Activated naive CD4-positive, alpha-beta T cell (primary cell): ENCODE measurements around the gene ZMYM2.

Source experiments
- DNase-seq, 4 experiments: peaks; one replicate each; lab custom pipeline; 2025; lab: John Stamatoyannopoulos, UW

Gene ZMYM2

DNA sequence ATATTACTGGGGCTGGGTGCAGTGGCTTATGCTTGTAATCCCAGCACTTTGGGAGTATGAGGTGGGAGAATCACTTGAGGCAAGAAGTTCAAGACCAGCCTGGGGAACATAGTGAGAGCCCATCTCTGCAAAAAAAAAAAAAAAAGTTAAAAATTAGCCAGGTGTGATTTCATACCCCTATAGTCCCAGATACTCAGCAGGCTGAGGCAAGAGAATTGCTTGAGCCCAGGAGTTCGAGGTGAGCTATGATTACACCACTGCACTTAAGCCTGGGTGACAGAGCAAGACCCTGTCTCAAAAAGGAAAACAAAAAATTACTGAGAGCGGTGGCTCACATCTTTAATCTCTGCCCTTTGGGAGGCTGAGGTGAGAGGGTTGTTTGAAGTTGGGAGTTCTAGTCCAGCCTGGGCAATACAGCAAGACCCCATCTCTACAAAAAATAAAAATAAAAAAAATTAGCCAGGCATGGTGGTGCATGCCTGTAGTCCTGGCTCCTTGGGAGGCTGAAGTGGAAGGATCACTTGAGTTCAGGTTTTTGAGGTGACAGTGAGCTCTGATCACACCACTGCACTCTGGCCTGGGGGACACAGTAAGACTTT is 87.5 kb downstream of the ZMYM2 start:
- no peak for DNase-seq

- DNase-seq, result no peak
These were observed 91.3 kb downstream of the ZMYM2 start for GRCh38 chr13:20049558-20050473.

DNA sequence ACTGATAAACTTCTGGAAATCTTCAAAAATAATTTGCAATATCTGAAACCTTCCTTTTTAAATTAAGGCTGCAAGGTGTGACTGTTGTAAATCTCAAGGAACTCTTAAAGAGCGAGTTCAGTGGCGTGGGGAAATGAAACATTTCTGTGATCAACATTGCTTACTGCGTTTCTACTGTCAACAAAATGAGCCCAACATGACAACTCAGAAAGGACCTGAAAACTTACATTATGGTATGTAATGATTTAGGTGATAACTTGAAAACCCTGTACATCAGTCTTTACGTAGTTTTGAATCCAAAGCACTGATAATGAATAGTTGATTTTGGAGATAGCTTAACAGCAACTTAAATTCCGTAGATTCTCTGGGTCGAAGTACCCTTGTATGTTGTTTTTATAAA is 92.8 kb downstream of the ZMYM2 start:
- no peak for DNase-seq

DNA sequence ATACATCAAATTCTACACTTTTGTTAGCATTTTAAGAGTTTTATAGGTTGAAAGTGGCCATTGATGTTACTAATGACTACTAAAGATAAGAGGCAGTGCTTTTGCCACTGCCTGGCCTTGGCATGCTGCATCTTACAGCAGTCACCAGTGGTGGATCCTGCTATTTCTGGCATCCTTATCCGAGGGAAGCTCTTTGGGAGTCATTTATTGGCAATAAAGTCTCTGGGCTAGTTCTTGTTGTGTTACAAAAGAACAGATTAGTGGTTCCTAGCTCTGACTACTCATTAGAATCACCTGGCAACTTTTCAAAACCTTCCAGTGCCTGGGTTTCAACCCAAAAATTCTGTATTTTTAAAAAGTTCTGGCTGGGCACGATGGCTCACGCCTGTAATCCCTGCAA is 94.5 kb downstream of the ZMYM2 start:
- DNase-seq, result no peak

GRCh38 chr13:20053891-20054290 is 95.4 kb downstream of the ZMYM2 start:
- no peak for DNase-seq

DNA sequence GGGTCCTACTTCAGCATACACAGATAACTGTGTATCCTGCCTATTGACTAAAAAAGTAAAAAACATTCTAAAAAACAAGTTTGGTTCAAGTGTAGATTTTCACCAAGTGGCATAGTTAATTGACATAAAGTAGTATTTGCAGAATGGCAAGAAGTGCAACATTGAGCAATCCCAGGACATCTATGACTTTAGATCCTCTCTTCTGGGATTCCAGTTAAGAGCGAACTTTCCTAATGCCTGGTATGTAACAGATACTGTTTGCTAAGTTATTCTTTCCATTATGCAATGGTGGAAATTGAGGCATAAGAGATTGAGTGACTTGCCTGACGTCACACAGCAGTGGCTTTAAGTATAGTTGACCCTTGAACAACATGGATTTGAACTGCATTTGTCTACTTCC is 96.1 kb downstream of the ZMYM2 start:
- no peak for DNase-seq

- DNase-seq, result no peak
These were observed 98.7 kb downstream of the ZMYM2 start for GRCh38 chr13:20057214-20057613.

DNA sequence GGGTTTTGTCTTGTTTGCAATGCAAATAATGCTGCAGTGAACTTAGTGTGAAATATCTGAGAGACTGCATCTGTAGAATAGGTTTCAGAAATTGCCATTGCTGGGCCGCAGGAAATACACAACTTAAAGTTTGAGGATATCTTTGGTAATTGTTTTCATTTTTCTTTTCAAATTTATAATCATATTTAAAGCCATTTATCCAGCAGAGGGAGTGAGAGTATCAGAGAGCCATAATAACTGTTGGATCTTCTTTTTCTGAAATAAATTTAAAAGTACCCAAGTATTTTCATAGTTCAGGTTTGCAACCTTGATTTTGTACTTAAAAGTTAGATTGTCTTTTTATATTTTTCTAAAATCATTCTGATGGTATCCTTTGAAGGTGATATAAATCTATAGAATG is 99.4 kb downstream of the ZMYM2 start:
- no peak for DNase-seq

DNA sequence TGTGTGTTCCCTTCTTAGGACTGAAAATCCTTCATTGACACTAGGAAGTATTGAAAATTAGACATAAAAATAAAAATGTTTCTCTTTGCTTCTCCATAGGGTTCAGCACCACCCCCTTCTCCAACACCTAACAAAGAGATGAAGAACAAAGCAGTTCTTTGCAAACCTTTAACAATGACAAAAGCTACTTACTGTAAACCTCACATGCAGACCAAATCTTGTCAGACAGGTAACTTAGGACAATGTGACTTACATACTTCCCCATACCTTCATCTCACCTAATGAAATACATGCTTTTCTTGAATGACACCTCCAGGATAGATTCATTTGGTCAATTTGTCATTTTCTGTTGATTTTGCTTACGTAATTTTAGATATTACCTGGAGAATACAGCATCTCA is 99.9 kb downstream of the ZMYM2 start:
- DNase-seq, result no peak

DNA sequence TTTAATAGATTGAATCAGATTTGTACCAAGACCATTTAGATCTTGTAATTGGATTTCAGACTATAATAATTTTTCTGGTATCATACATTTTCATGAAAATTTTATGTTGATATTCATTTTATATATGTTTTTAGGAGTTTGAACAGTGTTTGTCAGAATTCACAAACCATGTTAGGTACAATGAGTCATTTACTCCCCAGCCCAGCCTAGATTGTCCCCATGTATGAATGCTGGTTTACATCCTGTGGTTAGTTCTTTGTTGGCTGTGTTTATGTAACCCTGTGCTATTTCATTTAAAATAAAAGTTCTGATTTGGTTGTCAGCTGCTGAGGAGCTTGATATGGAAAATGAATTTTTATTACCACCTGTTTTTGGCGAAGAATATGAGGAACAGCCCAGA is 105.6 kb downstream of the ZMYM2 start:
- no peak for DNase-seq

DNA sequence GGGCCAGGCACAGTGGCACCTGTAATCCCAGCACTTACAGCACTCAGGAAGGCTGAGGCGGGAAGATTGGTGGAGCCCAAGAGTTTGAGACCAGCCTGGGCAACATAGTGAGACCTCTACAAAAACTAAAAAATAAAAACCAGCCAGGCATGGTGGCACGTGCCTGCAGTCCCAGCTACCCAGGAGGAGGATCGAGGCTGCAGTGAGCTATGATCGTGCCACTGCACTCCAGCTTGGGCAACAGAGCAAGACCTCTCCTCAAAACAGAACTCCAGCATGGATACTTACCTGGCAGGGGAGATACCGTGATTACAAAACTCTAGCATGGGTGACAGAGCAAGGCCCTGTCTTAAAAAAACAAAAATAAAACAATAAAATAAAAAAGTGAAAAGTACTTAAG is 107.0 kb downstream of the ZMYM2 start:
- no peak for DNase-seq

DNA sequence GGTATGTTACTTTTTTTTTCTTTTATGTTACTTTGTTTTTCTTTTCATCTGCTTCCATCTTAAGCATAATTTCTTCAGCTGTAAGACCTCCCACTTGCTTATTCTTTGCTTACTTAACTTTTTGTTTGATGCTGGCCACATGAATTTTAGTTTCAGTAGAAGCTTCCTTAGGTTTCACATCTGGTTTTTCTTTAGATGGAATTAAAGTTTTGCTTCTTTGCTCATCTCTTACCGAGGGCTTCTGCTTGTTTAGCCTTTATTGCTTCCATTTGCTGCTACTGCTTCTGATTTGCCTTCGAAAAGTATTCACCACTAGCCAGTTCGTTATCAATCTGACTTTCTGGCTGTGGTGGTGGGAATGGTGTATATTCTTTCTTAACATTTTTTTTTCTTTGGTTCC is 111.4 kb downstream of the ZMYM2 start:
- DNase-seq, result no peak

DNA sequence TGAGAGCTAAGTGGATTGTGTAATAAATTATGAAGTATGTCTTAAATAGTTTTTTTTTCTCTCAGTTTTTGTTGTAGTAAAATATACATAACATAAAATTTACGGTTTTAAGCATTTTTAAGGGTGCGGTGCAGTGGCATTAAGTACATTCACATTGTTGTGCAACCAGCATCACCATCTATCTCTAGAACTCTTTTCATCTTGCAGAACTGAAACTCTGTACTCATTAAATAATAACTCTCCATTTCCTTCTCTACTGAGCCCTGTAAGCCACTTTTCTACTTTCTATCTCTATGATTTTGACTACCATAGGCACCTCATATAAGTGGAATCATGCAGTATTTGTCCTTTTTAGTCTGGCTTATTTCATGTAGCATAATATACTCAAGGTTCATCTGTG is 115.2 kb downstream of the ZMYM2 start:
- DNase-seq, result no peak

GRCh38 chr13:20074966-20075365 is 116.4 kb downstream of the ZMYM2 start:
- no peak for DNase-seq

GRCh38 chr13:20077086-20077485 is 118.6 kb downstream of the ZMYM2 start:
- DNase-seq, result no peak

DNA sequence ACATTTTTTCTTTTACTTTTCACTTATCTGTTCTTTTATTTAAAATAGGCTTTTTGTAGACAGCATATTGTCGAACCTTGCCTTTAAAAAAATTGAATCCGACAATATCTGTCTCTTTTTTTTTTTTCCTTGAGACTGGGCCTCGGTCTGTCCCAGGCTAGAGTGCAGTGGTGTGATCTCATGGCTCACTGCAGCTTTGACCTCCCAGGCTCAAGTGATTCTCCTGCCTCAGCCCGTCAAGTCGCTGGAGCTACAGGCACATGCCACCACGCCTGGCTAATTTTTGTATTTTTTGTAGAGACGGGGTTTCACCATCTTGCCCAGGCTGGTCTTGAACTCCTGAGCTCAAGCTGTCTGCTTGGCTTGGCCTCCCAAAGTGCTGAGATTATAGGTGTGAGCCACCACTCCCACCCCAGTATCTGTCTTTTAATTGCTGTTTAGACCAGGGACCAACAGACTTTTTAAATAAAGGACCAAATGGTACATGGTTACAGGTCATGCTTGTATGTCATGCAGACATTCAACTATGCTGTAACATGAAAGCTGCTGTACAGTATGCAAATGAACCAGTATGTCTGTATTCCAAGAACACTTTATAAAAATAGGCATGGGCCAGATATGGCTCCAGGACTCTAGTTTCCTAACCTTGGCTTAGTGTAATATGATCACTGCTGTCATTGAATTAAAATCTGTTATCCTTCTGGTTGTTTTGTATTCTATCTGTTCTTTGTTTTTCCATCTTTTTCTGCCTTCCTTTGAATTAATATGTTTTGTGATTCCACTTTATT is 122.0 kb downstream of the ZMYM2 start:
- DNase-seq, result no peak

GRCh38 chr13:20090349-20090748 is 131.8 kb downstream of the ZMYM2 start:
- no peak for DNase-seq

DNA sequence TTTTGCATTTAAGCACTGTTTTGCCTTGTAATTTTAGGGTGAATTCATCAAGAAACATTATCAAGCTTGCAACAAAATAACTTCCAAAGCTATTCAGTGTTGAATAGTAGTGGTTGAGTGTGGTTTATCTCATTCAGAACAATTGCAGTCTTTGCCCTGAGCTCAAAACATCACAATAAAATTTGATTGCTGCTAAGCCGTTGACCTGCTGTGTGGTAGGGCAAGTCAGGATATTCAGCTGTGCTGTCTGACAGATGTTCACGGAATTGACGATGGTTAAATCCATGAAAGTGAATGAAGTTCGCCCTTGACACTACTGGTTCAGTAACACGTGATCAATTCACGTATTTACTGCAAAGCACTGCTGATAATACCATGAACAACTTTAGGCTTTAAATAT is 135.4 kb downstream of the ZMYM2 start:
- DNase-seq, result no peak

DNA sequence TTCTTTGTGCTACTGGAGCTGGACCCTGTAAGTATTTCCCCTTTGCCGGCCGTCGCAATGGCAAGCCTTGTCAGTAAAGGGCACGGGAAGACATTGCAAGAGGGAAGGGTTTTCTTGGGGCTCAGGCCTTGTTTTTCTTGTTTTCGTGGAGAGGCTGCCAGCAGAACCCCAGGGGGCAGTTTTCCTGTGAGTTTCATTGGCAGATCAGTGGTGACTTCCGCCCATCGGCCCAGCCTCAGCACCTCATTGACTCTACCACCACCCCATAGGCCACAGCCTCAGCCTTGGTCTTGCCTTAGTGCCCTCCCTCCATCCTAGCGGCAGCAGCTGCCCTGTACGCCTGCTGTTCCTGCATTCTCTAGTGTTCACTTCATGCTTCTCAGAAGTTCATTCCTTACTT is 140.8 kb downstream of the ZMYM2 start:
- DNase-seq, result no peak

- DNase-seq, result no peak
These were observed 143.2 kb downstream of the ZMYM2 start for GRCh38 chr13:20101467-20102316.

GRCh38 chr13:20102525-20103180 is 144.1 kb downstream of the ZMYM2 start:
- no peak for DNase-seq
